Mucosa of descending colon (tissue), 3 donors: ENCODE results near the gene CDKL1. TPM values are rescaled to one million over a fixed set of nuclear protein-coding genes. Genes with fewer than 3 reads are reported as not detected.

Source experiments
- ATAC-seq: fragments of 200-7000 bp; cut with Tn5 transposase; one replicate; pipeline ENCODE4 v1.9.1; 2020; ENCODE audit warnings: mild to moderate bottlenecking, moderate library complexity
- DNase-seq, 3 donors: peaks; one replicate each; pipeline ENCODE4 v3.0.0-alpha.2; 2020
- H3K36me3 ChIP-seq: fragments of 200-600 bp; one replicate; pipeline ENCODE4 v1.8.0; 2021; ENCODE audit warnings: low read depth, mild to moderate bottlenecking
- H3K4me1 ChIP-seq: fragments of 200-600 bp; one replicate; pipeline ENCODE4 v1.8.0; 2021; ENCODE audit warnings: low read depth, mild to moderate bottlenecking
- H3K4me3 ChIP-seq: fragments of 200-600 bp; one replicate; pipeline ENCODE4 v1.8.0; 2021; ENCODE audit warnings: mild to moderate bottlenecking
- H3K9me3 ChIP-seq: fragments of 200-600 bp; one replicate; pipeline ENCODE4 v1.8.0; 2021; ENCODE audit warnings: mild to moderate bottlenecking
- CTCF ChIP-seq: fragments of 200-600 bp; IDR thresholded peaks from one replicate; pipeline ENCODE4 v1.8.0; 2022; ENCODE audit warnings: antibody characterized with exemption, mild to moderate bottlenecking
- intact Hi-C, 2 donors: fragments of 100-400 bp; cut with DNase I in 1 of 2; cut with micrococcal nuclease in 1 of 2; formaldehyde crosslinking; loops; one replicate each; pipeline versions ENCODE4 v1.11.0 to v1.11.1; 2022; cut with DNase I, micrococcal nuclease
- total RNA-seq, 3 donors: library from RNA; stranded (reverse); fragmentation: NEBNext Ultra II Directional in 2 of 3; extraction: Animal tissue kit (Norgen Biotek cat#: 25700) in 2 of 3; gene quantifications; one replicate each; pipeline versions ENCODE4 v1.2.1 to v1.2.4, GENCODE V29; 2021 to 2023
- donor health status: DM: no; HTN: no; CAD: no; lungs with moderate emphysema.
- donor health status: DM: no; HTN: no; CAD: no.
- donor health status: DM: no; HTN: yes; CAD: no.

Gene CDKL1
- total RNA-seq, 3 donors from 2014 or later, result 31.0 to 70.4 (median 53.5) TPM

- ATAC-seq, result no peak
- Histone ChIP-seq H3K36me3 (no peaks in the 10 kb centered on the region), H3K4me1 (no peaks in the 10 kb centered on the region), H3K9me3 (no peaks in the 10 kb centered on the region), H3K4me3 (no peak overlapping the region)
- no peak for TF ChIP-seq CTCF
- no peak for DNase-seq
- intact Hi-C loops, result no loop called here
These were observed 41.0 kb downstream of the CDKL1 start for GRCh38 chr14:50355692-50356091.

GRCh38 chr14:50354527-50354926, 42.2 kb downstream of the CDKL1 start:
- no peak for TF ChIP-seq CTCF
- intact Hi-C loops, result no loop called here
- Histone ChIP-seq H3K36me3 (no peaks in the 10 kb centered on the region), H3K4me3 (no peak overlapping the region), H3K4me1 (no peaks in the 10 kb centered on the region), H3K9me3 (no peaks in the 10 kb centered on the region)
- no peak for ATAC-seq
- no peak for DNase-seq

GRCh38 chr14:50353126-50353525, 43.6 kb downstream of the CDKL1 start:
- Histone ChIP-seq H3K4me3 (no peak overlapping the region), H3K36me3 (no peaks in the 10 kb centered on the region), H3K9me3 (no peaks in the 10 kb centered on the region), H3K4me1 (no peaks in the 10 kb centered on the region)
- ATAC-seq (no peak), DNase-seq (no peak)
- no peak for TF ChIP-seq CTCF
- intact Hi-C loops, result no loop called here

- H3K9me3 ChIP-seq, result no peaks in the 10 kb centered on the region
- H3K4me1 ChIP-seq, result no peaks in the 10 kb centered on the region
- H3K36me3 ChIP-seq, result no peaks in the 10 kb centered on the region
- H3K4me3 ChIP-seq, result no peak overlapping the region
- no peak for DNase-seq
- intact Hi-C loops, result no loop called here
- no peak for ATAC-seq
- TF ChIP-seq CTCF, result no peak
These were observed 44.1 kb downstream of the CDKL1 start for GRCh38 chr14:50352584-50352983.

- intact Hi-C loops, result no loop called here
- H3K4me3 ChIP-seq, result no peak overlapping the region
- no peaks in the 10 kb centered on the region for H3K36me3 ChIP-seq
- no peak for ATAC-seq
- H3K4me1 ChIP-seq, result no peaks in the 10 kb centered on the region
- no peaks in the 10 kb centered on the region for H3K9me3 ChIP-seq
- DNase-seq, result no peak
- TF ChIP-seq CTCF, result no peak
These were observed 45.7 kb downstream of the CDKL1 start for GRCh38 chr14:50350975-50351374.

GRCh38 chr14:50348933-50349332, 47.7 kb downstream of the CDKL1 start:
- TF ChIP-seq CTCF, result no peak
- Histone ChIP-seq H3K4me3 (no peak overlapping the region), H3K9me3 (no peaks in the 10 kb centered on the region), H3K4me1 (no peaks in the 10 kb centered on the region), H3K36me3 (no peaks in the 10 kb centered on the region)
- ATAC-seq, result no peak
- no peak for DNase-seq
- intact Hi-C loops, result loop anchor here in 1 of 2 donors (10.0 kb wide), 1 partner anchor 56 kb away; no protein-coding TSS in a partner anchor
